HFF-Myc (cell line): ENCODE results near the gene CHD1.
"Not testable (repeated sequence)": the region's sequence is repeated elsewhere in the genome, so short reads cannot be mapped to it uniquely, and the experiment has no call there.

Experiments
- DNase-seq: peaks from one replicate; pipeline ENCODE4 v3.0.0-alpha.2; 2011; ENCODE audit warnings: low read depth; ENCODE audit errors: extremely low read depth
- H3K4me3 ChIP-seq: replicated peaks from 2 replicates; pipeline ENCODE4 v1.5.1; 2011; ENCODE audit warnings: low read depth, mild to moderate bottlenecking, control low read depth, low read length
- TF ChIP-seq, protein P1 (sequence below): IDR thresholded peaks from 2 replicates; pipeline ENCODE4 v1.5.1; 2012; ENCODE audit warnings: mild to moderate bottlenecking, low read depth, low read length, control low read depth; ENCODE audit errors: missing control alignments

The CHD1 gene

DNA sequence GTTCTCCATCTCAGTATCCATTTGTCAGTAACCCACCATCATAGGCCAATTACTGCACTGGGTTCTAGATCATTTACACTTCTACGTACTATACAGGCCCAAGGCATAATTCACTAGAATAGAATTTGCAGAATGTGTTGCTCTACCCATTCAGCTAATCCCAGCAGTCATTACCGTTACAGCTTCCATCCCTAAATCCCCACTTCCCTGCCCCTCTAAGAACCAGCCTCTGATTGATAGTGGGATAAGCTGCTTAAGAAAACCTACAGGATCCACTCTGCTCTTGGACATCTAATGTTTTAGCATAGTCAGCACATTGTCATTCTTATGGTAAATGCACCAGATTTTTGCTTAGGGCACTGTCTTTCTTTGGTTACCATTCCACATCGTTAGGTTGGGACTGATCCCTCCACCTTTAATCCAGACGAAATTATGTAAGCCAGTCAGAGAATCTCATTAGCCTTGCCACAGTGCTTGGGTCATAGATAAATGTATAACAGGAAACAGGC lies 39.3 kb upstream of the CHD1 start:
- H3K4me3 ChIP-seq, result no peak overlapping the region
- TF ChIP-seq, protein P1, sequence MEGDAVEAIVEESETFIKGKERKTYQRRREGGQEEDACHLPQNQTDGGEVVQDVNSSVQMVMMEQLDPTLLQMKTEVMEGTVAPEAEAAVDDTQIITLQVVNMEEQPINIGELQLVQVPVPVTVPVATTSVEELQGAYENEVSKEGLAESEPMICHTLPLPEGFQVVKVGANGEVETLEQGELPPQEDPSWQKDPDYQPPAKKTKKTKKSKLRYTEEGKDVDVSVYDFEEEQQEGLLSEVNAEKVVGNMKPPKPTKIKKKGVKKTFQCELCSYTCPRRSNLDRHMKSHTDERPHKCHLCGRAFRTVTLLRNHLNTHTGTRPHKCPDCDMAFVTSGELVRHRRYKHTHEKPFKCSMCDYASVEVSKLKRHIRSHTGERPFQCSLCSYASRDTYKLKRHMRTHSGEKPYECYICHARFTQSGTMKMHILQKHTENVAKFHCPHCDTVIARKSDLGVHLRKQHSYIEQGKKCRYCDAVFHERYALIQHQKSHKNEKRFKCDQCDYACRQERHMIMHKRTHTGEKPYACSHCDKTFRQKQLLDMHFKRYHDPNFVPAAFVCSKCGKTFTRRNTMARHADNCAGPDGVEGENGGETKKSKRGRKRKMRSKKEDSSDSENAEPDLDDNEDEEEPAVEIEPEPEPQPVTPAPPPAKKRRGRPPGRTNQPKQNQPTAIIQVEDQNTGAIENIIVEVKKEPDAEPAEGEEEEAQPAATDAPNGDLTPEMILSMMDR, result no peak
- no peak for DNase-seq

DNA sequence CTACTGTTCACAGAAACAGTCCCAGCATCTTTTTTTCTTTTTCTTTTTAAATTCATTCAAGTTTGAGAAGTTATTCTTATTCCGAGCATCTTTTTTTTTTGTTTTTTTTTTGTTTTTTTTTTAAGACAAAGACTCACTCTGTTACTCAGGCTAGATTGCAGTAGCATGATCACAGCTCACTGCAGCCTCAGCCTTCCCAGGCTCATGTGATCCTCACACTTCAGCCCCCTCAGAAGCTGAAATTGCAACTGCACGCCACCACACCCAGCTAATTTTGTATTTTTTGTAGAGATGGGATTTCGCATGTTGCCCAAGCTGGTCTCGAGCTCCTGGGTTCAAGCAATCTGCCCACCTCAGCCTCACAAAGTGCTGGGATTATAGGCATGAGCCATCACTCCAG lies 36.4 kb upstream of the CHD1 start:
- H3K4me3 ChIP-seq, result no peak overlapping the region
- TF ChIP-seq, protein P1, result no peak
- no peak for DNase-seq

DNA sequence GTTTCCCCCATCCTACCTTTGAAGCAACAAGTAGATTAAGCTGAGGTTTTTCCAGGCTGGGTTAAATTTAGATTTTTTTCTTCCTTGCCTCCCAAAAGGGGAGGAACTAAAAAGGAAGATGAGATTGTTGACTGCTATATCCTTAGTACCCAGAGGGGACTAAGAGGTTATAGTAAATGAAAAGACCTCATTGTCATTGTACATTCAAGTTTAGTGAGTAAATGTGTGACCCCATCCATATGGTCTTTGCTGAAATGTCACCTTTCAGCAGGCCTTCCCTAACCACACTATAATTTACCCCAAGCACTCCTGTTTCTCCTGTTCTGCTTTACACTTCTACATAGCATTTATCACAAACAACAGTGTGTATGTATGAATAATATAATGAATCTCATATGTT lies 35.8 kb upstream of the CHD1 start:
- H3K4me3 ChIP-seq, result no peak overlapping the region
- TF ChIP-seq, protein P1, result no peak
- DNase-seq, result no peak

DNA sequence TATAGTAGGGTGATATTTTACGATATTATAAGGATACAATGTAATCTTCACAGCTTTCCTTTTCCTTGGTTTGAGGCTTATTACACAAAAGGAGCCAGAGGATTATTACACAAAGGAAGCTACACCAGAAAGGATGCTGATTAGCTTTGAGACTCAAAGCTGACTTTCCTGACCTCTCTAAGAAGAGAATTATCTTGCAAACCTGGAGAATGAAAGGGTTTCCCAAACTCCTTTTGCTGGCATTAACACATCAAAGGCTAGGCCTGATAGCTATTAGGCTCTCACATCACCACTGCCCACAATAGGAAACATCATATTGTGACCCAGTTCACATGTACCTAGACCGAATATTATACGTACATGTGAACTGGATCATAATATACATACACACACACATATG lies 34.2 kb upstream of the CHD1 start:
- no peak overlapping the region for H3K4me3 ChIP-seq
- no peak for DNase-seq
- TF ChIP-seq, protein P1, result no peak

DNA sequence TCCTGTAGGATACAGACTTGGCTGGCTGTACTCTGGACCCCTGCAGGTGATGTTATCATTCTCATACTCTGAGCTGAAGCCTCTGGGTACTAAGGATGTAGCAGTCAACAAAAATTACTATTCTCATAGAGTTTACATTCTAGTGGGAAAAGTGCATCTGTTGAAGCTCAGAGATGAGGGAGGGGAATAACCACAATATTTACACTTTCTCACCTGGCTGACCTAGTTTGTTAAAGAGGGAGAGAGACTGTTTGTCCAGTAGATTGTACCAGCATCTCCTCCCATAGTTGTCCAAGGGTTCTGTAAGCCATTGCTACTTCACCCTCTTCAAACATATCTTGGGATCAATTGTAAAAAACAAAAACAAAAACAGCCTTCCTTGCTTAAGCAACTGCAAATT lies 33.8 kb upstream of the CHD1 start:
- TF ChIP-seq, protein P1, result no peak
- H3K4me3 ChIP-seq, result no peak overlapping the region
- DNase-seq, result no peak

DNA sequence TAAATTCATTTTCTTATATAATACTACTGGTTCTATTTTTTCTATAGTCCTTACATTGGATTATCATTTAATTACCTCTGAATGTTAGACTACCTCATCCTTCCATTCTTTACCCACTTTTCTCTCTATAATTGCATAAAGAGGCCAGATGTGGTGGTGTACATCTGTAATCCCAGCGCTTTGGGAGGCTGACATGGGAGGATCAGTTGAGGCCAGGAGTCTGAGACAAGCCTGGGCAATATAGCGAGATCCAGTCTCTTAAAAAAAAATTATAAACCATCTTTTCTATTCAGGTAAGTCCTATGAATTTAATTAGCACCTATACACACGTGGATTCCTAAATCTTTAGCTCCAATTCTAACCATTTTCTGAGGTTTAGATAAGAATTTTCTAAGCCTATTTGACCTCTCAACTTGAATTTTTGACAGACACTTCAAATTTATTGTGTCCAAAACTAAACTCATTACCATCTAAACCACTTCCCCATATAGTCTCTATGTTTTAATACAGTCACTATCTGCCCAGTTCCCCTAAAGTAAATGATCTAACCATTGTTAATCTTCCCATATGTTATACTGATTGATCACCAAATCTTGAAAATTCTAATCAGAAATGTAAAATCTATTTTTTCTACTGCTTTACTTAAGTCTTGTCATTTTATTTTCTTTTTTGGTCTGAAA lies 33.0 kb upstream of the CHD1 start:
- TF ChIP-seq, protein P1, result no peak

DNA sequence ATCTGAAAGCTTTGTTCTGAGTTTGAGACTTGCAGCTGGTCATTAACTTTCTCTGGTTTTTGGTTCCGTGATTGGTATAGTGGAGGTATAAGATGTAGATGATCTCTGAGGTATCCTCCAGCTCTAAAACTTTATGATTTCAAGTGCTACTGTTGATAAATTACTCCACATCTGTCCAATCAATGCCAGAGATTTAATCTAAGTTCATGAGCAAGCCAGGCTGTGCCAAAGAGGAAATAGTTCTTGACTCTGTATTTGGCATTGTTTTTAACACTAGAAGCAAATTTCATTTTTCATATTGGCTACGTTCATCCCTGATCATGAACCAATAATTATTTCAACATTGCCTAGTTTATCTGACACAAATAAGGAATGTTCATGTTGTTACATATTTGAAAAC lies 28.5 kb upstream of the CHD1 start:
- DNase-seq, result no peak

More for the DNA sequence above, 33.0 kb upstream of the CHD1 start:
- DNase-seq, result no peak
- H3K4me3 ChIP-seq, result no peak overlapping the region

DNA sequence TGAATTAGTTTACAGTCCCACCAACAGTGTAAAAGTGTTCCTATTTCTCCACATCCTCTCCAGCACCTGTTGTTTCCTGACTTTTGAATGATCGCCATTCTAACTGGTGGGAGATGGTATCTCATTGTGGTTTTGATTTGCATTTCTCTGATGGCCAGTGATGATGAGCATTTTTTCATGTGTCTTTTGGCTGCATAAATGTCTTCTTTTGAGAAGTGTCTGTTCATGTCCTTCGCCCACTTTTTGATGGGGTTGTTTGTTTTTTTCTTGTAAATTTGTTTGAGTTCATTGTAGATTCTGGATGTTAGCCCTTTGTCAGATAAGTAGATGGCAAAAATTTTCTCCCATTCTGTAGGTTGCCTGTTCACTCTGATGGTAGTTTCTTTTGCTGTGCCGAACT lies 27.1 kb upstream of the CHD1 start:
- H3K4me3 ChIP-seq, DNase-seq: not testable (repeated sequence)

More for the DNA sequence above, 28.5 kb upstream of the CHD1 start:
- H3K4me3 ChIP-seq, result no peak overlapping the region
- TF ChIP-seq, protein P1, result no peak

DNA sequence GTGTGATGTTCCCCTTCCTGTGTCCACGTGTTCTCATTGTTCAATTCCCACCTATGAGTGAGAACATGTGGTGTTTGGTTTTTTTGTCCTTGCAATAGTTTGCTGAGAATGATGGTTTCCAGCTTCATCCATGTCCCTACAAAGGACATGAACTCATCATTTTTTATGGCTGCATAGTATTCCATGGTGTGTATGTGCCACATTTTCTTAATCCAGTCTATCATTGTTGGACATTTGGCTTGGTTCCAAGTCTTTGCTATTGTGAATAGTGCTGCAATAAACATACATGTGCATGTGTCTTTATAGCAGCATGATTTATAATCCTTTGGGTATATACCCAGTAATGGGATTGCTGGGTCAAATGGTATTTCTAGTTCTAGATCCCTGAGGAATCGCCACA lies 26.7 kb upstream of the CHD1 start:
- not testable (repeated sequence) for H3K4me3 ChIP-seq, DNase-seq
